ENCODE data around the gene ARPP19. TPM values are rescaled to one million over a fixed set of nuclear protein-coding genes. Genes with fewer than 3 reads are reported as not detected.

The ARPP19 gene
- total and polyA plus RNA-seq, 9 of the 15 experiments (the other 6 are each of a cell fraction or from before 2014, with no cell fraction given): 33.3 to 102 (median 60.5) TPM

DNA sequence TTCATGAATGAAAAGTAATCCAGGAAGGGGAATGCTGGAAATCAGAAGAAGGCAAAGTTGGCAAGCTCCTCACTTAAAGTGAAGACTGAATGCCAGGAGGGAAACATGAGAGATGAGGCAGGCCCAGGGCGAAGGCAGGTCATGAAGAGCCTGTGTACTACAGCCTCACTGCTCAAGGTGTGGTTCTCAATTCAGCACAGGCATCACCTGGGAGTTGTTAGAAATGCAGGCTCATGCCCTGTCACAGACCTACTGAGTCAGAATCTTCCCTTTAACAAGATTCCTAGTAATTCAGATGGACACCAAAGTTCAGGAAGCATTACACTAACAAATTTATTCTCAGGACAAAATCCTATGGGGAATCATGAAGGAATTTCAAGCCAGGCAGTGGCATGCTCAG is 54.3 kb downstream of the ARPP19 start:
- ATAC-seq: no peak
- no peak for DNase-seq (ENCODE audit: extremely low read depth in 1 of 4, low spot score in 3 of 4)
- Histone ChIP-seq H3K4me2 (ENCODE audit: insufficient read depth, low read length) (no peak overlapping the region), H3K9me1 (ENCODE audit: control insufficient read depth, insufficient read depth, low read length) (no peaks in the 10 kb centered on the region), H3K27ac (ENCODE audit: extremely low read depth, low read depth, low read length) (no peak overlapping the region), H3K79me2 (ENCODE audit: control insufficient read depth, insufficient read depth, low read length) (no peaks in the 10 kb centered on the region), H3K9ac (ENCODE audit: insufficient read depth in 1 of 2, low read depth in 2 of 2, low read length in 2 of 2) (no peak overlapping the region), H4K20me1 (replicated peaks; ENCODE audit: control insufficient read depth, insufficient read depth, low read length) (no peaks in the 10 kb centered on the region), H3K36me3 (ENCODE audit: control insufficient read depth, insufficient read depth, low read length) (no peaks in the 10 kb centered on the region), H3K4me3 (no peak overlapping the region), H3K9me3 (replicated peaks; ENCODE audit: control insufficient read depth, insufficient read depth, low read depth, low read length) (no peaks in the 10 kb centered on the region), H3K4me1 (replicated peaks in 1 of 2; ENCODE audit: control insufficient read depth in 2 of 2, insufficient read depth in 2 of 2, low read length in 2 of 2) (no peaks in the 10 kb centered on the region), H3K27me3 (ENCODE audit: control insufficient read depth in 2 of 2, insufficient read depth in 2 of 2, low read length in 2 of 2) (peaks cover 4 to 8% of the 10 kb centered on the region in 2 experiments; a peak in 3 of 5 replicates), H2AFZ (ENCODE audit: low read depth, low read length) (no peak overlapping the region)
- ChIA-PET CTCF (ENCODE audit: low intra/inter-chr PET ratio) (no interaction called here), POLR2A (no interaction called here)
- BruUV-seq (replicated peaks): no TSS peak
- intact Hi-C loops (cut with micrococcal nuclease) (no loop called here), in situ Hi-C loops (cut with MboI) (no loop called here)
- no peak for FAIRE-seq
- 0% methylated on average over 1 of the region's 1 CpG for WGBS (ENCODE audit: insufficient coverage, low coverage, missing lambda C conversion rate)
- TF ChIP-seq, protein P1, sequence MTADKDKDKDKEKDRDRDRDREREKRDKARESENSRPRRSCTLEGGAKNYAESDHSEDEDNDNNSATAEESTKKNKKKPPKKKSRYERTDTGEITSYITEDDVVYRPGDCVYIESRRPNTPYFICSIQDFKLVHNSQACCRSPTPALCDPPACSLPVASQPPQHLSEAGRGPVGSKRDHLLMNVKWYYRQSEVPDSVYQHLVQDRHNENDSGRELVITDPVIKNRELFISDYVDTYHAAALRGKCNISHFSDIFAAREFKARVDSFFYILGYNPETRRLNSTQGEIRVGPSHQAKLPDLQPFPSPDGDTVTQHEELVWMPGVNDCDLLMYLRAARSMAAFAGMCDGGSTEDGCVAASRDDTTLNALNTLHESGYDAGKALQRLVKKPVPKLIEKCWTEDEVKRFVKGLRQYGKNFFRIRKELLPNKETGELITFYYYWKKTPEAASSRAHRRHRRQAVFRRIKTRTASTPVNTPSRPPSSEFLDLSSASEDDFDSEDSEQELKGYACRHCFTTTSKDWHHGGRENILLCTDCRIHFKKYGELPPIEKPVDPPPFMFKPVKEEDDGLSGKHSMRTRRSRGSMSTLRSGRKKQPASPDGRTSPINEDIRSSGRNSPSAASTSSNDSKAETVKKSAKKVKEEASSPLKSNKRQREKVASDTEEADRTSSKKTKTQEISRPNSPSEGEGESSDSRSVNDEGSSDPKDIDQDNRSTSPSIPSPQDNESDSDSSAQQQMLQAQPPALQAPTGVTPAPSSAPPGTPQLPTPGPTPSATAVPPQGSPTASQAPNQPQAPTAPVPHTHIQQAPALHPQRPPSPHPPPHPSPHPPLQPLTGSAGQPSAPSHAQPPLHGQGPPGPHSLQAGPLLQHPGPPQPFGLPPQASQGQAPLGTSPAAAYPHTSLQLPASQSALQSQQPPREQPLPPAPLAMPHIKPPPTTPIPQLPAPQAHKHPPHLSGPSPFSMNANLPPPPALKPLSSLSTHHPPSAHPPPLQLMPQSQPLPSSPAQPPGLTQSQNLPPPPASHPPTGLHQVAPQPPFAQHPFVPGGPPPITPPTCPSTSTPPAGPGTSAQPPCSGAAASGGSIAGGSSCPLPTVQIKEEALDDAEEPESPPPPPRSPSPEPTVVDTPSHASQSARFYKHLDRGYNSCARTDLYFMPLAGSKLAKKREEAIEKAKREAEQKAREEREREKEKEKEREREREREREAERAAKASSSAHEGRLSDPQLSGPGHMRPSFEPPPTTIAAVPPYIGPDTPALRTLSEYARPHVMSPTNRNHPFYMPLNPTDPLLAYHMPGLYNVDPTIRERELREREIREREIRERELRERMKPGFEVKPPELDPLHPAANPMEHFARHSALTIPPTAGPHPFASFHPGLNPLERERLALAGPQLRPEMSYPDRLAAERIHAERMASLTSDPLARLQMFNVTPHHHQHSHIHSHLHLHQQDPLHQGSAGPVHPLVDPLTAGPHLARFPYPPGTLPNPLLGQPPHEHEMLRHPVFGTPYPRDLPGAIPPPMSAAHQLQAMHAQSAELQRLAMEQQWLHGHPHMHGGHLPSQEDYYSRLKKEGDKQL (CRISPR knock-in tag; IDR thresholded peaks at IDR 0.05; ENCODE audit: borderline replicate concordance): no peak
- TF ChIP-seq CBX2 (IDR thresholded peaks at IDR 0.05; ENCODE audit: insufficient read depth, low read length, poor library complexity, severe bottlenecking): no peak
- TF ChIP-seq CBX8 (IDR thresholded peaks at IDR 0.05; ENCODE audit: borderline replicate concordance, extremely low read depth, low read depth, low read length, poor library complexity, severe bottlenecking): no peak
- TF ChIP-seq, protein P2, sequence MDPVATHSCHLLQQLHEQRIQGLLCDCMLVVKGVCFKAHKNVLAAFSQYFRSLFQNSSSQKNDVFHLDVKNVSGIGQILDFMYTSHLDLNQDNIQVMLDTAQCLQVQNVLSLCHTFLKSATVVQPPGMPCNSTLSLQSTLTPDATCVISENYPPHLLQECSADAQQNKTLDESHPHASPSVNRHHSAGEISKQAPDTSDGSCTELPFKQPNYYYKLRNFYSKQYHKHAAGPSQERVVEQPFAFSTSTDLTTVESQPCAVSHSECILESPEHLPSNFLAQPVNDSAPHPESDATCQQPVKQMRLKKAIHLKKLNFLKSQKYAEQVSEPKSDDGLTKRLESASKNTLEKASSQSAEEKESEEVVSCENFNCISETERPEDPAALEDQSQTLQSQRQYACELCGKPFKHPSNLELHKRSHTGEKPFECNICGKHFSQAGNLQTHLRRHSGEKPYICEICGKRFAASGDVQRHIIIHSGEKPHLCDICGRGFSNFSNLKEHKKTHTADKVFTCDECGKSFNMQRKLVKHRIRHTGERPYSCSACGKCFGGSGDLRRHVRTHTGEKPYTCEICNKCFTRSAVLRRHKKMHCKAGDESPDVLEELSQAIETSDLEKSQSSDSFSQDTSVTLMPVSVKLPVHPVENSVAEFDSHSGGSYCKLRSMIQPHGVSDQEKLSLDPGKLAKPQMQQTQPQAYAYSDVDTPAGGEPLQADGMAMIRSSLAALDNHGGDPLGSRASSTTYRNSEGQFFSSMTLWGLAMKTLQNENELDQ (CRISPR knock-in tag; IDR thresholded peaks at IDR 0.05; ENCODE audit: borderline replicate concordance): no peak
- no peak for TF ChIP-seq CXXC5 (CRISPR knock-in tag; IDR thresholded peaks at IDR 0.05)
- no peak for TF ChIP-seq MECOM (CRISPR knock-in tag; IDR thresholded peaks at IDR 0.05)
- no peak for TF ChIP-seq PRPF4 (IDR thresholded peaks at IDR 0.05; ENCODE audit: insufficient read depth, low read depth, low read length, poor library complexity, severe bottlenecking)
- no peak for TF ChIP-seq KLF6 (CRISPR knock-in tag; IDR thresholded peaks at IDR 0.05; ENCODE audit: borderline replicate concordance)
- no peak for TF ChIP-seq CBX5 (IDR thresholded peaks at IDR 0.05; ENCODE audit: borderline replicate concordance, low read depth)
- no peak for TF ChIP-seq FOXK2 (conservative IDR thresholded peaks at IDR 0.05 in 1 of 2, IDR thresholded peaks at IDR 0.05 in 1 of 2; ENCODE audit: low read depth in 2 of 2)
- TF ChIP-seq, protein P3, sequence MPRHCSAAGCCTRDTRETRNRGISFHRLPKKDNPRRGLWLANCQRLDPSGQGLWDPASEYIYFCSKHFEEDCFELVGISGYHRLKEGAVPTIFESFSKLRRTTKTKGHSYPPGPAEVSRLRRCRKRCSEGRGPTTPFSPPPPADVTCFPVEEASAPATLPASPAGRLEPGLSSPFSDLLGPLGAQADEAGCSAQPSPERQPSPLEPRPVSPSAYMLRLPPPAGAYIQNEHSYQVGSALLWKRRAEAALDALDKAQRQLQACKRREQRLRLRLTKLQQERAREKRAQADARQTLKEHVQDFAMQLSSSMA (CRISPR knock-in tag; IDR thresholded peaks at IDR 0.05): no peak
- TF ChIP-seq, protein P4, sequence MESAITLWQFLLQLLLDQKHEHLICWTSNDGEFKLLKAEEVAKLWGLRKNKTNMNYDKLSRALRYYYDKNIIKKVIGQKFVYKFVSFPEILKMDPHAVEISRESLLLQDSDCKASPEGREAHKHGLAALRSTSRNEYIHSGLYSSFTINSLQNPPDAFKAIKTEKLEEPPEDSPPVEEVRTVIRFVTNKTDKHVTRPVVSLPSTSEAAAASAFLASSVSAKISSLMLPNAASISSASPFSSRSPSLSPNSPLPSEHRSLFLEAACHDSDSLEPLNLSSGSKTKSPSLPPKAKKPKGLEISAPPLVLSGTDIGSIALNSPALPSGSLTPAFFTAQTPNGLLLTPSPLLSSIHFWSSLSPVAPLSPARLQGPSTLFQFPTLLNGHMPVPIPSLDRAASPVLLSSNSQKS (CRISPR knock-in tag; IDR thresholded peaks at IDR 0.05): no peak
